ENCODE results near the gene PEAK3. TPM values are rescaled to one million over a fixed set of nuclear protein-coding genes. Genes with fewer than 3 reads are reported as not detected.

PEAK3 gene
- total RNA-seq, 2 experiments from 2014 or later, result not detected

DNA sequence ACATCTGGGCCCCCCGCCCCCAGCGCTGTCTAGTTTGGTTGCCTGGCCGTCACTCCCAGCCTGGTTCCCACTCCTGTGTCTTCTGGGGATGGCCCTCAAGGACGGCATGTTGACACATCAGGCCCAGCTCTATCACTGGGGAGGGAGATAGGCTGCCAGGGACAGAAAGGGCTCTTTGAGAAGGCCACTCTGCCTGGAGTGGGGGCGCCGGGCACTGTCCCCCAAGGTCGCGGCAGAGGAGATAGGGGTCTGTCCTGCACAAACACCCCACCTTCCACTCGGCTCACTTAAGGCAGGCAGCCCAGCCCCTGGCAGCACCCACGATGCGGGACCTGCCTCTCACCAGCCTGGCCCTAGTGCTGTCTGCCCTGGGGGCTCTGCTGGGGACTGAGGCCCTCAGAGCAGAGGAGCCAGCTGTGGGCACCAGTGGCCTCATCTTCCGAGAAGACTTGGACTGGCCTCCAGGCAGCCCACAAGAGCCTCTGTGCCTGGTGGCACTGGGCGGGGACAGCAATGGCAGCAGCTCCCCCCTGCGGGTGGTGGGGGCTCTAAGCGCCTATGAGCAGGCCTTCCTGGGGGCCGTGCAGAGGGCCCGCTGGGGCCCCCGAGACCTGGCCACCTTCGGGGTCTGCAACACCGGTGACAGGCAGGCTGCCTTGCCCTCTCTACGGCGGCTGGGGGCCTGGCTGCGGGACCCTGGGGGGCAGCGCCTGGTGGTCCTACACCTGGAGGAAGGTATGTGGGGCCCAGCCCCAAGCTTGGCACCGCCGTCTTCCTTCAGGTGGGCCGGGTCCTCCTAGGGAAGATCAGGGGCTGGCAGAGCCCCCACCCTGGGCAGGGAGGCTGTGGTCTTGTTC, 32.7 kb downstream of the PEAK3 start, which contains the start of gene AMH:
AMH (plus strand) TSS at position 314 of the 857 bp plus-strand sequence; CDS start at position 324, 10 bp downstream.
- H3K27me3 Mint-ChIP-seq (ENCODE audit: low read depth), result peaks cover 12% of the 10 kb centered on the region
- no peaks in the 10 kb centered on the region for H3K9me3 Mint-ChIP-seq
- H3K4me3 Mint-ChIP-seq, result no peak within 1 kb of the TSS
- no peak within 1 kb of the TSS for H3K27ac Mint-ChIP-seq
- H3K4me1 Mint-ChIP-seq (ENCODE audit: low read depth), result peaks cover 14% of the 10 kb centered on the region
- intact Hi-C loops (cut with micrococcal nuclease), result no loop called here
- CTCF ChIA-PET, result no interaction called here
- H3K36me3 Mint-ChIP-seq (ENCODE audit: low read depth), result peaks cover 11% of the 10 kb centered on the region
- no peak for DNase-seq

DNA sequence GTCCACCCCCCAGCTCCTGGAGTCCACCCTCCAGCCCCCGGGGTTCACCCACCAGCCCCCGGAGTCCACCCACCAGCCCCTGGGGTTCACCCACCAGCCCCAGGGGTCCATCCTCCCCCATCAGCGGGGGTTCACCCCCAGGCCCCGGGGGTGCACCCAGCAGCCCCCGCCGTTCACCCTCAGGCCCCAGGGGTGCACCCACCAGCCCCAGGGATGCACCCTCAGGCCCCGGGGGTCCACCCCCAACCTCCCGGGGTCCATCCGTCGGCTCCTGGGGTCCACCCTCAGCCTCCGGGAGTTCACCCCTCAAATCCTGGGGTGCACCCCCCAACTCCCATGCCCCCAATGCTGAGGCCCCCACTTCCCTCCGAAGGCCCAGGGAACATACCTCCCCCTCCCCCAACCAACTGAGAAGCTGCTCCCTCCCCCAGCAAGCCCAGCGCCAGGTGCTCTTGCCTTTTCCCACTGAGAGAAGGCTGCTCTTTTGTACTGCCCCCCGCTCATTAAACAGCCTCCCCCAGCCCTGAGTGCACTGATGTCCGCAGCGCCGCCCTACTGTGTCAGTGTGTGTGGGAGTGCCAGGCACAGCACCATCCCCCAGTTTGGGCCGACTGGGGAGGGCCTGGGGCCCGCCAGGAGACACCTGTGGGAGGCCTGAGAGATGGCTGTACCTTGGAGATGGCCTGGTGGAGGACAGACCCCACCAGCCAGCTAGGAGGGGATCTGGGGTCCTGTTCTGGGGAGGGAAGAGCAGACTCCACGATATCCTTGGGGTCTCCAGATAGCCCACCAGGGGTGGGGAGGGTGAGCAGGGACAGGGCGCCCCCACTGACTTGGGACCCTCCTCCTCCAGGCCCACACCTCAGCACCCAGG, 33.6 kb downstream of the PEAK3 start:
- Mint-ChIP-seq H3K27me3 (ENCODE audit: low read depth) (peaks cover 8% of the 10 kb centered on the region), H3K36me3 (ENCODE audit: low read depth) (peaks cover 11% of the 10 kb centered on the region), H3K4me3 (no peak overlapping the region), H3K27ac (no peak overlapping the region), H3K9me3 (no peaks in the 10 kb centered on the region), H3K4me1 (ENCODE audit: low read depth) (peaks cover 10% of the 10 kb centered on the region)
- no peak for DNase-seq
- intact Hi-C loops (cut with micrococcal nuclease), result no loop called here
- CTCF ChIA-PET, result no interaction called here

DNA sequence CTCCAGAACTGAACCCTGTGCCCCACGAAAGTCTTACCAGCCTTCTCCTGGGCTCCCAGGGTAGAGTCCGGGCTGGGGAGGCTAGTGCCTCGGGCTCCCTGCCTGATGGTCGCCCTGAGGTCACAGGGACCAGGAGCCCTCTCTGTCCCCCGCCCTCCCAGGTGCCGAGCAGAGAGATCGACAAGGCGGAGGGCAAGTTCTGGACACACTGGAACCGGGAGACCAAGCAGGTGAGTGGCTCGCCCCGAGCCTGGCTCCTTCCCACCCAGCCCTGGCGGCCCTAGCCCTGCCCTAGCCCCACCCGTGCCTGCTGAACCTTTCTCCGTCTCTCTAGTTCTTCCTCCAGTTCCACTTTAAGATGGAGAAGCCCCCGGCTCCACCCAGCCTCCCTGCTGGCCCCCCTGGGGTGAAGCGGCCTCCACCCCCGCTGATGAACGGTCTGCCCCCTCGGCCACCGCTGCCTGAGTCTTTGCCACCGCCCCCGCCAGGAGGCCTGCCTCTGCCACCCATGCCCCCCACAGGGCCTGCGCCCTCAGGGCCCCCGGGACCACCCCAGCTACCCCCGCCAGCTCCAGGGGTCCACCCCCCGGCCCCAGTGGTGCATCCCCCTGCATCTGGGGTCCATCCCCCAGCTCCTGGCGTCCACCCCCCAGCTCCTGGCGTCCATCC, 34.4 kb downstream of the PEAK3 start:
- H3K36me3 Mint-ChIP-seq (ENCODE audit: low read depth), result peaks cover 13% of the 10 kb centered on the region
- no peak for DNase-seq
- no peak overlapping the region for H3K27ac Mint-ChIP-seq
- H3K4me3 Mint-ChIP-seq, result no peak overlapping the region
- intact Hi-C loops (cut with micrococcal nuclease), result no loop called here
- peaks cover 6% of the 10 kb centered on the region for H3K27me3 Mint-ChIP-seq (ENCODE audit: low read depth)
- CTCF ChIA-PET, result no interaction called here
- H3K9me3 Mint-ChIP-seq, result no peaks in the 10 kb centered on the region
- H3K4me1 Mint-ChIP-seq (ENCODE audit: low read depth), result peaks cover 11% of the 10 kb centered on the region

DNA sequence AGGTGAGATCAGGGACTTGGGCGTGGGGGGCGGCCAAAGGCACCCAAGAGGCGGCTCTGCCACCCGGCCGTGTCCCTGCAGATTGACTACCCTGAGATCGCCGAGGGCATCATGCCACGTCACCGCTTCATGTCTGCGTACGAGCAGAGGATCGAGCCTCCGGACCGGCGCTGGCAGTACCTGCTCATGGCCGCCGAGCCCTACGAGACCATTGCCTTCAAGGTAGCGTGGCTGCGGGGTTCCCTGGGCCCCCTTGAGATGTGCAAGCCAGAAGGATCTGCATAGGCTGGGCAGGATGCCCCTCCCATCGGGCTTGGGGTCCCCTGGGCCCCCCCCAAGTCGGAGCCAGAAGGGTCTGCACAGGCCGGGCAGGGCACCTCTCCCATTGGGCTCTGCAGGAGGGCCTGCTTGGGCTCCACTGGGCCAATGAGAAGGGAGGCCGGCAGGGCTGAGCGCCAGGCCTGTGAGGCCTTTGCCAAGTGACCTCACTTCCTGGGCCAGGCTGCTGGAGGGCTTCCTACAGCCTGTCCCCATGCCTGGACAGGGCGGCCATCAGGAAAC, 35.1 kb downstream of the PEAK3 start:
- Mint-ChIP-seq H3K27me3 (ENCODE audit: low read depth) (peaks cover 1% of the 10 kb centered on the region), H3K4me1 (ENCODE audit: low read depth) (peaks cover 12% of the 10 kb centered on the region), H3K4me3 (no peak overlapping the region), H3K36me3 (ENCODE audit: low read depth) (peaks cover 18% of the 10 kb centered on the region), H3K27ac (no peak overlapping the region), H3K9me3 (no peaks in the 10 kb centered on the region)
- no peak for DNase-seq
- intact Hi-C loops (cut with micrococcal nuclease), result no loop called here
- CTCF ChIA-PET, result no interaction called here

DNA sequence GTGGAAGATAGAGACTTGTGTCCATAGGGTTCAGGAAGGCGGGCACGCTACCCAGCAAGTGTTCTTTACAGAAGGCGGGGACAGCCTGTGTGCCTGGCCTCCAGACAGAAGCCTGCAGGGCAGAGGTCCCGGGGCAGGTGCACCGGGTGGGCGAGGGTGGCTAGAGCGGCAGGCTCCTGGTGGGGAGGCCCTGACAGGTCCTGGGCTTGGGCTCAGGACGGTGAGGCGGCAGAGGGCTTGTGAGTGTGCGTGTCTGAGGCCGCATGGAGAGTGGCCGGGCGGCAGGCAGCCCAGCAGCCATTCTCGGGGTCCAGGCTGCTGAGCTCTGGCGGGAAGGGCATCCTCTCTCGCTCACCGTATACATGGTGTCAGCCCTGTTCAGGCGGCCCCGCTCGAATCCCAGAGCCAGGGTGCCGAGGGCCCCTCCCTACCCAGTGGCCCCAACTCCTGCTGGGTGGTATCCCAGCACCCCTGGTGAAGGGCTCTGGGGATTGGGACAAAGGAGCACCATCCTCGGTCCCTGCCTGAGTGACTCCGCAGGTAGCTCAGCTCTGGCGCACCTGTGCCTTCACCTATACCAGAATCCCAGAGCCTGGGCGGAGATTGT, 35.9 kb downstream of the PEAK3 start:
- H3K4me1 Mint-ChIP-seq (ENCODE audit: low read depth), result peaks cover 16% of the 10 kb centered on the region
- no peak for DNase-seq

DNA sequence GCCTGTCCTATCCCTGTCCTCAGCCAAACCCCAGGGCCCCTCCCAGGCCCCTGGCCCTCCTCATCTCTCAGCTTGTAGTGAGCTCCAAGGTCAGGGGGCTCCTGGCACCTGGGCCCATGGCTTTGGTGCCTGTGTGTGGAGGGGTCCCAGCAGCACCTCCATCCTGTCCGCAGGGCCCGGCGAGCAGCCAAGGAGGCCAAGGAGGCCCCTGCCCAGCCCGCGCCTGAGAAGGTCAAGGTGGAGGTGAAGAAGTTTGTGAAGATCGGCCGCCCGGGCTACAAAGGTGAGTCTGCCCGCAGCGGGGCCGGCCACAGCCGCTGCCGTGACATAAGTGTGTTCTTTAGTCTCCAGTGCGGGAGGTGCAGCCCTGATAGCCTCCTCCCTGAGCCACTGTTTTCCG, 36.7 kb downstream of the PEAK3 start:
- peaks cover 24% of the 10 kb centered on the region for H3K4me1 Mint-ChIP-seq (ENCODE audit: low read depth)
- no peak overlapping the region for H3K4me3 Mint-ChIP-seq
- intact Hi-C loops (cut with micrococcal nuclease), result no loop called here
- H3K27ac Mint-ChIP-seq, result no peak overlapping the region
- no peaks in the 10 kb centered on the region for H3K27me3 Mint-ChIP-seq (ENCODE audit: low read depth)
- H3K9me3 Mint-ChIP-seq, result no peaks in the 10 kb centered on the region
- no peak for DNase-seq
- H3K36me3 Mint-ChIP-seq (ENCODE audit: low read depth), result peaks cover 30% of the 10 kb centered on the region
- CTCF ChIA-PET, result no interaction called here

More for the DNA sequence above, 35.9 kb downstream of the PEAK3 start:
- H3K4me3 Mint-ChIP-seq, result no peak overlapping the region
- intact Hi-C loops (cut with micrococcal nuclease), result no loop called here
- CTCF ChIA-PET, result no interaction called here
- H3K9me3 Mint-ChIP-seq, result no peaks in the 10 kb centered on the region
- peaks cover 24% of the 10 kb centered on the region for H3K36me3 Mint-ChIP-seq (ENCODE audit: low read depth)
- no peak overlapping the region for H3K27ac Mint-ChIP-seq
- no peaks in the 10 kb centered on the region for H3K27me3 Mint-ChIP-seq (ENCODE audit: low read depth)

DNA sequence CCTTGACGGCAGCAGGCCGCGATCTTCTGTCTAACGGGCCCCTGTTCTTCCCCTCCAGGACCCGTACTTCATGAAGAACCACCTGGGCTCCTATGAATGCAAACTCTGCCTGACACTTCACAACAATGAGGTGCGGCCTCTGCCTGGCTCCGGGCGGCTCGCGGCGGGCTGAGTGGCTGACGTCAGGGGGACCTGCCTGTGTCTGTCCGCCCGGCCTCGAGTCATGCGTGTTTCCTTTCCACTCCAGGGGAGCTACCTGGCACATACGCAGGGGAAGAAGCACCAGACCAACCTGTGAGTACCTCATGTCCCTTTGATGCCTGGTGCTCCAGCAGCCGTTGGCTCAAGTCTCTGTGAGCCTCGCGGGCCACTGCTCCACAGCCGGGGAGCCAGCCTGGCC, 37.5 kb downstream of the PEAK3 start:
- intact Hi-C loops (cut with micrococcal nuclease), result no loop called here
- Mint-ChIP-seq H3K27me3 (ENCODE audit: low read depth) (no peaks in the 10 kb centered on the region), H3K36me3 (ENCODE audit: low read depth) (peaks cover 37% of the 10 kb centered on the region), H3K4me3 (no peak overlapping the region), H3K9me3 (no peaks in the 10 kb centered on the region), H3K27ac (no peak overlapping the region), H3K4me1 (ENCODE audit: low read depth) (peaks cover 31% of the 10 kb centered on the region)
- DNase-seq, result no peak
- CTCF ChIA-PET, result no interaction called here

DNA sequence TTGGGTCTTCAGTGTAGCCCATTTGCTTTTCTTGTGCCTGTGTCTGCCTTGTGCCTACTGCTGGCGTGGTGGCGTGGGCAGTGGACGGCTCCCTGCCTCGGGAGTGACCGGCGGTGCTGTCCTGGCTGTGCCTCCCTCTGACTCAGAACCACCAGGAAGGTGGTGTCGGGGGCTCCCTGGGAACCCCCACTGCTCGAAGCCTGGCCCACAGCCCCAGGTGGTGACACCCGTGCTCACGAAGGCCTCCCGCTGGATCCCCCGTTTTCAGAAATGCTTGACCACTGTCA, 37.9 kb downstream of the PEAK3 start:
- Mint-ChIP-seq H3K36me3 (ENCODE audit: low read depth) (peaks cover 39% of the 10 kb centered on the region), H3K4me3 (no peak overlapping the region), H3K4me1 (ENCODE audit: low read depth) (peaks cover 35% of the 10 kb centered on the region), H3K27ac (no peak overlapping the region), H3K9me3 (no peaks in the 10 kb centered on the region), H3K27me3 (ENCODE audit: low read depth) (no peaks in the 10 kb centered on the region)
- intact Hi-C loops (cut with micrococcal nuclease), result no loop called here
- CTCF ChIA-PET, result no interaction called here
- DNase-seq, result no peak

DNA sequence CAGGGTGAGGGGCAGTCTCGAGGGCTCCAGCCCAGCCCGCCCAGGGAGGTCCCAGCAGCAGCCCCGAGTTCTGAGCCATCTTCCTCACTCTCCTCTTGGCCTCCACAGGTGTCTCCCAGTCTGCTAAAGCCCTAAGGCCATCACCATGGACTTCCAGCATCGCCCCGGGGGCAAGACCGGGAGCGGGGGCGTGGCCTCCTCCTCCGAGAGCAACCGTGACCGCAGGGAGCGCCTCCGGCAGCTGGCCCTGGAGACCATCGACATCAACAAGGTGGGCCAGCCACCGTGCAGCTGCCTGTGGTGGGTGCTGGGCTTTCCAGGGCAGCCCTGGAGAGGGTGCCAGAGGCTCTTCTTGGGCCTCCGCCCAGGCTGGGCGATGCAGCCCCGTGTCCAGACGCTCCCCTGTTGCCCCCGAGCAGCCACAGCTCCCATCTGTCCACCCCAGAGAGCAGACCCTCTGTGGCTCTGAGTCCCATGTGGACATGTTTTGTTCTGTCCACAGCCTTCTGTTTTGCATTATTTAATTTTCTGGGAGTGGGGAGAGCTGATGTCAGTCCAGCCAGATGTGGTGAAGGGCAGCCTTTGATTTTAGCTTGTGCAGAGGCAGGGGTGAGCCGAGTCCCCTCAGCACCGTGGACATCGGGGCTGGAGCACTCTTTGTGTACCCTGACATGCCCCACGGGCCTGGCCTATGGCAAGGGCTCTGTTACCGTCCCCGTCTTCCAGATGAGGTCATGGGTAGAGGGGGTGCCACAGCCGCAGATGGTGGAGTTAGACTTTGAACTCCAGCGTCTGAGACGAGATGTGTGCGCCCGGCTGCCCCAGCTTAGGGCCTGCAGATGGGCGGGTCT, 38.5 kb downstream of the PEAK3 start:
- Mint-ChIP-seq H3K4me3 (no peak overlapping the region), H3K36me3 (ENCODE audit: low read depth) (peaks cover 43% of the 10 kb centered on the region), H3K4me1 (ENCODE audit: low read depth) (peaks cover 41% of the 10 kb centered on the region), H3K27ac (no peak overlapping the region), H3K27me3 (ENCODE audit: low read depth) (no peaks in the 10 kb centered on the region), H3K9me3 (no peaks in the 10 kb centered on the region)
- CTCF ChIA-PET, result no interaction called here
- DNase-seq, result no peak
- intact Hi-C loops (cut with micrococcal nuclease), result no loop called here

DNA sequence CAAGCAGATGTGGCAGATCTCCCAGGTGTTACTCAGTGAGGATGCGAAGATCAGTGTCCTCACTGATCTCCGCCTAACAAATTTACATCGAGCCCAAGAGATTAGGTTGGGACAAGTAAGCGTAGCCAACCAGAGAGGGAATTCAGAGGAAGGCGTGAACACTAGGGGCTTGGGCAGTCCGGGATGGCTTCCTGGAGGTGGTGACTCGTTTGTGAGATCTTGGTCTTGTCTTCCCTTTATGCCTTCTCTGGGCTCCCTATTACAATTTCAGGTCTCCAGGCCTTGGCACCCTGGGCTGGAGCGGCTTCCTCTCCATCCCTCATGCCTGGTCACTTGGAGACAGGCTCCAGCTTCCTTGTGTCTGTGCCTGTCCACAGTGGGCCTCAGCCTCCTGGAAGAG, 39.2 kb downstream of the PEAK3 start:
- no peak overlapping the region for H3K27ac Mint-ChIP-seq
- H3K4me3 Mint-ChIP-seq, result no peak overlapping the region
- no peaks in the 10 kb centered on the region for H3K27me3 Mint-ChIP-seq (ENCODE audit: low read depth)
- H3K9me3 Mint-ChIP-seq, result no peaks in the 10 kb centered on the region
- CTCF ChIA-PET, result no interaction called here
- DNase-seq, result no peak
- intact Hi-C loops (cut with micrococcal nuclease), result no loop called here
- peaks cover 49% of the 10 kb centered on the region for H3K36me3 Mint-ChIP-seq (ENCODE audit: low read depth)
- H3K4me1 Mint-ChIP-seq (ENCODE audit: low read depth), result peaks cover 48% of the 10 kb centered on the region

DNA sequence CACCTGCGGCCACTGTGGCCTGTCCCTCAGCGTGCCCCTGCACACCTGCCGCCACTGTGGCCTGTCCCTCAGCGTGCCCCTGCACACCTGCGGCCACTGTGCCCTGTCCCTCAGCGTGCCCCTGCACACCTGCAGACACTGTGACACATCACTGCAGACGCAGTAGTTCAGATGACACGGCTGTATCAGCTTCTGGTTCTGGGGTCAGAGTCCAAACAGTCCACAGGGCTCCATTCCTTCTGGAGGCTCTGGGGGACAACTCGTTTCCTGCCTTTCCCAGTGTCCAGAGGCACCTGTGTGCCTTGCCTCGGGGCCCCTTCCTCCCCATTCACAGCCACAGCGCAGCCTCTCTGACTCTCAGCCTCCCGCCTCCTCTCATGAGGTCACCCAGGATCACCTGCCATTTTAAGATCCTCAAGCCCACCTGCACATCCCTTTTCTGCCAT, 39.9 kb downstream of the PEAK3 start:
- Mint-ChIP-seq H3K27ac (no peak overlapping the region), H3K9me3 (no peaks in the 10 kb centered on the region), H3K36me3 (ENCODE audit: low read depth) (peaks cover 54% of the 10 kb centered on the region), H3K4me3 (no peak overlapping the region), H3K4me1 (ENCODE audit: low read depth) (peaks cover 52% of the 10 kb centered on the region), H3K27me3 (ENCODE audit: low read depth) (no peaks in the 10 kb centered on the region)
- DNase-seq, result no peak
- intact Hi-C loops (cut with micrococcal nuclease), result no loop called here
- CTCF ChIA-PET, result no interaction called here

All from activated naive CD4-positive, alpha-beta T cell treated with anti-CD3 and anti-CD28 coated beads for 36 hours (primary cell).